HEK293 (cell line): ENCODE data around the gene NT5DC2.

Experiments
- CTCF ChIA-PET: fragments of 350-600 bp; formaldehyde crosslinking; extraction: SDS; loops from one replicate; lab custom pipeline; 2021; ENCODE audit warnings: antibody characterized with exemption; lab: Yijun Ruan, JAX
- POLR2A ChIA-PET: fragments of 300-600 bp; formaldehyde crosslinking; extraction: SDS; loops from one replicate; lab custom pipeline; 2020; ENCODE audit warnings: antibody characterized with exemption, inconsistent platforms; lab: Yijun Ruan, JAX
- H3K27ac ChIP-seq: fragments of 200-500 bp; sonication (Bioruptor generic); 2 replicates; pipeline ENCODE4 v1.5.1; 2014; ENCODE audit warnings: low read depth, low read length, control low read depth, inconsistent platforms; ENCODE audit errors: extremely low read depth
- H3K36me3 ChIP-seq, 2 experiments: fragments of 200-500 bp in 1 of 2; sonication (Bioruptor generic) in 1 of 2; 1 replicate in 1 of 2; 2 replicates in 1 of 2; pipeline ENCODE4 v1.5.1; 2014 to 2017; ENCODE audit warnings: inconsistent platforms in 2 of 2, low read length in 2 of 2; ENCODE audit not compliant: control insufficient read depth in 2 of 2, insufficient read depth in 1 of 2
- H3K4me1 ChIP-seq: fragments of 200-500 bp; sonication (Bioruptor generic); 2 replicates; pipeline ENCODE4 v1.5.1; 2014; ENCODE audit warnings: mild to moderate bottlenecking, low read length, inconsistent platforms; ENCODE audit not compliant: control insufficient read depth, insufficient read depth
- H3K4me3 ChIP-seq: 2 replicates; pipeline ENCODE4 v1.5.1; 2011; ENCODE audit warnings: low read depth, mild to moderate bottlenecking, control low read depth, low read length, moderate library complexity
- H3K9me3 ChIP-seq: fragments of 200-500 bp; sonication (Bioruptor generic); 2 replicates; pipeline ENCODE4 v1.5.1; 2014; ENCODE audit warnings: low read depth, low read length, inconsistent platforms; ENCODE audit not compliant: control insufficient read depth, insufficient read depth
- GLIS1 ChIP-seq: fragments of 450-650 bp; formaldehyde crosslinking; IDR thresholded peaks from 2 replicates; pipeline ENCODE4 v1.5.1; 2016; ENCODE audit warnings: missing biosample characterization, missing genetic modification characterization
- IKZF3 ChIP-seq: fragments of 450-650 bp; IDR thresholded peaks from 2 replicates; pipeline ENCODE4 v1.5.0; 2018; ENCODE audit warnings: missing biosample characterization, mild to moderate bottlenecking, missing genetic modification characterization, moderate library complexity
- KLF16 ChIP-seq: fragments of 450-650 bp; formaldehyde crosslinking; IDR thresholded peaks from 2 replicates; pipeline ENCODE4 v1.5.1; 2017; ENCODE audit warnings: missing biosample characterization, missing genetic modification characterization
- KLF9 ChIP-seq: fragments of 450-650 bp; formaldehyde crosslinking; IDR thresholded peaks from 2 replicates; pipeline ENCODE4 v1.5.1; 2016; ENCODE audit warnings: missing biosample characterization, missing genetic modification characterization, low read depth
- PRDM1 ChIP-seq: fragments of 450-650 bp; formaldehyde crosslinking; IDR thresholded peaks from 2 replicates; pipeline ENCODE4; 2016; ENCODE audit warnings: missing biosample characterization, missing genetic modification characterization
- SCRT1 ChIP-seq: fragments of 450-650 bp; formaldehyde crosslinking; IDR thresholded peaks from 2 replicates; pipeline ENCODE4 v1.5.1; 2016; ENCODE audit warnings: missing biosample characterization, missing genetic modification characterization, borderline replicate concordance
- SCRT2 ChIP-seq: fragments of 450-650 bp; formaldehyde crosslinking; IDR thresholded peaks from 2 replicates; pipeline ENCODE4 v1.5.1; 2016; ENCODE audit warnings: missing biosample characterization, missing genetic modification characterization
- YY2 ChIP-seq: fragments of 450-650 bp; formaldehyde crosslinking; IDR thresholded peaks from 2 replicates; pipeline ENCODE4 v1.5.1; 2016; ENCODE audit warnings: missing biosample characterization, missing genetic modification characterization
- ZBTB20 ChIP-seq: fragments of 450-650 bp; formaldehyde crosslinking; IDR thresholded peaks from 2 replicates; pipeline ENCODE4 v1.5.1; 2016; ENCODE audit warnings: missing biosample characterization, missing genetic modification characterization
- ZEB2 ChIP-seq: fragments of 450-650 bp; formaldehyde crosslinking; IDR thresholded peaks from 2 replicates; pipeline ENCODE4 v1.5.1; 2016; ENCODE audit warnings: missing biosample characterization, missing genetic modification characterization
- ZFP37 ChIP-seq: fragments of 450-650 bp; formaldehyde crosslinking; IDR thresholded peaks from 2 replicates; pipeline ENCODE4 v1.5.1; 2016; ENCODE audit warnings: missing biosample characterization, missing genetic modification characterization
- ZNF132 ChIP-seq: fragments of 450-650 bp; formaldehyde crosslinking; IDR thresholded peaks from 2 replicates; pipeline ENCODE4 v1.5.1; 2017; ENCODE audit warnings: missing biosample characterization, missing genetic modification characterization, borderline replicate concordance
- ZNF621 ChIP-seq: fragments of 450-650 bp; formaldehyde crosslinking; IDR thresholded peaks from 2 replicates; pipeline ENCODE4 v1.5.1; 2017; ENCODE audit warnings: missing biosample characterization, missing genetic modification characterization
- ZNF76 ChIP-seq: fragments of 450-650 bp; formaldehyde crosslinking; IDR thresholded peaks from 2 replicates; pipeline ENCODE4; 2016; ENCODE audit warnings: low read depth, missing biosample characterization, missing genetic modification characterization, borderline replicate concordance
- ZXDB ChIP-seq: fragments of 450-650 bp; formaldehyde crosslinking; IDR thresholded peaks from 2 replicates; pipeline ENCODE4 v1.5.1; 2016; ENCODE audit warnings: missing biosample characterization, missing genetic modification characterization
- TF ChIP-seq, protein P1 (sequence below): fragments of 450-650 bp; formaldehyde crosslinking; IDR thresholded peaks from 2 replicates; pipeline ENCODE4 v1.5.1; 2016; ENCODE audit warnings: missing biosample characterization, missing genetic modification characterization
- TF ChIP-seq, protein P2 (sequence below): fragments of 450-650 bp; formaldehyde crosslinking; IDR thresholded peaks from 2 replicates; pipeline ENCODE4 v1.5.1; 2016; ENCODE audit warnings: missing biosample characterization, missing genetic modification characterization
- TF ChIP-seq, protein P3 (sequence below): fragments of 450-650 bp; formaldehyde crosslinking; IDR thresholded peaks from 2 replicates; pipeline ENCODE4 v1.5.1; 2016; ENCODE audit warnings: missing biosample characterization, missing genetic modification characterization
- TF ChIP-seq, protein P4 (sequence below): fragments of 450-650 bp; formaldehyde crosslinking; IDR thresholded peaks from 2 replicates; pipeline ENCODE4 v1.5.1; 2016; ENCODE audit warnings: missing biosample characterization, missing genetic modification characterization

NT5DC2 gene

DNA sequence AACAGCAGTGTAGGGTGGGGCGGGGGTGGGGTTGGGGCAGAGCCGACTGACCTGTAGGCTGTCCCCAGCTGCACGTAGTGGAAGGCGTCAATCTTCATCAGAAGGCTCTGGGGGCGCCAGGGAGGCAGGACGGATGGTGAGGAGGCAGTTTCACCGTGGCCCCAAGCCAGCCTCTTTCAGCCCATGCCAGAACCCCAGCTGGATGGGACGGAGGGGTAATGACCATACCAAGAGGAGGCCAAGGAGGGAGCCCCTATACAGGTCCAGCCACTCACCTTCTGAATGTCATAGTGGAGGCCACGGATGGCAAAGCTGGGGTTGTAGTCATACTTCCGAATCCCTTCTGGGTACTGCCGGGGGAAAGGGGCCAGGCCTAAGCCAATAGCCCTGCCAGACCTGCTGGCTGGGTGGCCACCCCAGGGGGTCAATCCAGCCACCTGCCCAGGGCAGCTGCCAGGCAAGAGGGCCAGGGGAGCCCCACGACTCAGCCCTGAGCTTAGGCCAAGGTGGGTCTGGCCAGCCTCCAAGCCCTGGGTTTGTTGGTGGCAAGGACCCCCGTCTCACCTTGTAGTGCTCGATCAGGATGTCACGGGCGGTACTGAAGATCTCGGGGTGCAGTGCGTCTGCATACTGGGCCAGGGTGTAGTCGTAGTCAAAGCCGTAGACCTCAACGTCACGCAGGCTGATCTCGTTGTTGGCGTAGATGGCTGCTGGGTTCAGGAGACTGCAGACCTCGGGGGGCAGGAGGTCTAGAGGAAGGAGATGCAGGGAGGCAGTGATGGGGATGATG is 4.9 kb downstream of the NT5DC2 start:
- no peaks in the 10 kb centered on the region for H3K9me3 ChIP-seq
- TF ChIP-seq, protein P1, sequence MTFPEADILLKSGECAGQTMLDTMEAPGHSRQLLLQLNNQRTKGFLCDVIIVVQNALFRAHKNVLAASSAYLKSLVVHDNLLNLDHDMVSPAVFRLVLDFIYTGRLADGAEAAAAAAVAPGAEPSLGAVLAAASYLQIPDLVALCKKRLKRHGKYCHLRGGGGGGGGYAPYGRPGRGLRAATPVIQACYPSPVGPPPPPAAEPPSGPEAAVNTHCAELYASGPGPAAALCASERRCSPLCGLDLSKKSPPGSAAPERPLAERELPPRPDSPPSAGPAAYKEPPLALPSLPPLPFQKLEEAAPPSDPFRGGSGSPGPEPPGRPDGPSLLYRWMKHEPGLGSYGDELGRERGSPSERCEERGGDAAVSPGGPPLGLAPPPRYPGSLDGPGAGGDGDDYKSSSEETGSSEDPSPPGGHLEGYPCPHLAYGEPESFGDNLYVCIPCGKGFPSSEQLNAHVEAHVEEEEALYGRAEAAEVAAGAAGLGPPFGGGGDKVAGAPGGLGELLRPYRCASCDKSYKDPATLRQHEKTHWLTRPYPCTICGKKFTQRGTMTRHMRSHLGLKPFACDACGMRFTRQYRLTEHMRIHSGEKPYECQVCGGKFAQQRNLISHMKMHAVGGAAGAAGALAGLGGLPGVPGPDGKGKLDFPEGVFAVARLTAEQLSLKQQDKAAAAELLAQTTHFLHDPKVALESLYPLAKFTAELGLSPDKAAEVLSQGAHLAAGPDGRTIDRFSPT, result no peak
- TF ChIP-seq GLIS1 (tag by site-specific recombination), result peak; percentile 42
- CTCF ChIA-PET, result no interaction called here
- H3K4me3 ChIP-seq, result no peak overlapping the region
- no peak overlapping the region for H3K27ac ChIP-seq
- H3K36me3 ChIP-seq, result peaks cover 0 to 80% of the 10 kb centered on the region in 2 experiments; a peak in 1 of 3 replicates
- POLR2A ChIA-PET, result no interaction called here
- H3K4me1 ChIP-seq, result peaks cover 4% of the 10 kb centered on the region; the same call in 1 of the 2 replicates

DNA sequence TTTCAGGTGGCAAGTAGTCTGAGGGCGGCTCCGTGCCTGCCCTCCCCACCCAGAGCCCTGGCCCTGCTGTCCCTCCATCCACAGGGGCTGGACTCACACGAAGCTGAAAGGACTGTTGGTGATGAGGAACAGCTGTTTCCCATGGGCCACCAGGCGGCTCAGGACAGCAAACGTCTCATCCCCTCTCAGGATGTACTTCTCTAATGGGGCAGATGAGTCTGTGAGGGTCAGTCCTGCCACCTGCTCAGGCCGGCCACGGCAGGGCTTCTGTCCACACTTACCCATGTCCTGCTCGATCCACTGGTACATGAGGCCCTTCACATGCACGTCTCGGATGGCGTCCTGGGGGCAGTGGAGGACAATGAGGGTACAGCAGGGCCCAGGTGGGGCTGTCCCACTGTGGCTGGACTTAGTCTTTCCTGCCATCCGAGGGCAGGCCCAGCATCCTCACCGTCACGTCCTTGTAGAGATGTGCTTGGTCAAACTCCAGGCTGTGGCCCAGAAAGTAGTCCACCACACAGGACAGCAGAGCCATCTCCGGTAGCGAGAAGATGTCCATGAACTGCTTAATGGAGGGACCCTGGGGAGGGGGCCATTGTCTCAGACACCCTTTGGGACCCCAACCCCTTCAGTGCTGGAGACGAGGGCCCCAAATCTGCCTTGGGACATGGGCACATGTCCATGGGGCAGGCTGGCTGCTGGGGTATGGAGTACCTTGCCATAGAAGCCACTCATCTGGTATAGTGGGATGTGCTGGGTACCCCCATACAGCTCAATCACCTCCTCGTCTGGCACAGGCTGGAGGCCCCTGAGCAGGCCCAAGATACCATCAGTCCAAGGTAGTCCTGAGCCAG is 5.7 kb downstream of the NT5DC2 start:
- Histone ChIP-seq H3K36me3 (peaks cover 0 to 85% of the 10 kb centered on the region in 2 experiments; a peak in 1 of 3 replicates), H3K27ac (no peak overlapping the region), H3K4me1 (peaks cover 4% of the 10 kb centered on the region; the same call in 1 of the 2 replicates), H3K9me3 (no peaks in the 10 kb centered on the region), H3K4me3 (no peak overlapping the region)
- ChIA-PET POLR2A (no interaction called here), CTCF (no interaction called here)
- no peak for TF ChIP-seq SCRT1 (tag by site-specific recombination)
- TF ChIP-seq IKZF3 (tag by site-specific recombination), result no peak
- TF ChIP-seq ZBTB20 (tag by site-specific recombination), result no peak
- TF ChIP-seq ZXDB, result no peak

DNA sequence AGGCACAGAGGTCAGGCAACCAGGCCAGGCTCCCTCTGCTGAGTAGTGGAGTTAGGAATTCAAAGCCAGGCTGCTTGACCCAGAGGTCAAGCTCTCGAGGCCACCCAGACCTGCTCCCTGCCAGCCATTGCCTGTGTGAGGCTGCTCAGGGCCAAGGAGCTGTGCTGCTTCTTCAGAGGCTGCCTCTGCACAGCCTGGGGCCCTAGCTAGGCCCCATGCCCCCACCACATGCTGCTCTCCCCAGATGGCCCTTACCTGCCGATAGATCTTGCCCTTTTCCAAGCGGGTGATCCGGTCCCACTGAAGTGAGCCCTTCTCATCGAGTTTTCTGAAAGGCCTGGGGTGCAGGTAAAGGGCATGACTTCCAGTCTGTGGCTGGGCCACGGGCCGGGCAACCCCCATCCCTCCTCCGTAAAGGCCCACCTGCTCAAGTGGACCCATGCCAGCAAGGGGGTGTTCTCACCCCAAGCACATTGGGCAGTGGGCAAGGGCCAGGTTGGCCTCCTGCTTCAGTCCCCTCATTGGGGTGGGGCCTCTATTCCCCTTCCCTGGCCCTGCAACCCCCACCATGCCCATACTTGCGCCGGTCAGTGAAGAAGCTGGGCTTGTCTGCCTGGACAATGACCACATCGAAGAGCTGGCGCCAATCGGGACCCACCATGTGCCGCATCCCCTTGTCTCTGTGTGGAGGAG is 6.5 kb downstream of the NT5DC2 start:
- POLR2A ChIA-PET, result interaction anchor here (0.6 to 1.7 kb wide), 3 partner anchors 9 to 288 kb away, joined by 3 to 5 read pairs (median 5); partner anchors contain the start of gene UQCC5
- Histone ChIP-seq H3K27ac (no peak overlapping the region), H3K4me3 (no peak overlapping the region), H3K36me3 (peaks cover 0 to 85% of the 10 kb centered on the region in 2 experiments; a peak in 1 of 3 replicates), H3K4me1 (peaks cover 2% of the 10 kb centered on the region; the same call in 1 of the 2 replicates), H3K9me3 (no peaks in the 10 kb centered on the region)
- CTCF ChIA-PET, result interaction anchor here (0.8 to 1.2 kb wide), 2 partner anchors 77 to 115 kb away, joined by 3 to 6 read pairs; no protein-coding TSS in a partner anchor
- TF ChIP-seq ZNF132 (tag by site-specific recombination) (no peak), SCRT2 (tag by site-specific recombination) (no peak), ZEB2 (tag by site-specific recombination) (no peak), ZFP37 (no peak), KLF16 (tag by site-specific recombination) (no peak), ZNF621 (no peak), YY2 (no peak), ZNF76 (tag by site-specific recombination) (no peak), PRDM1 (tag by site-specific recombination) (no peak), KLF9 (tag by site-specific recombination) (no peak)
- TF ChIP-seq, protein P2, sequence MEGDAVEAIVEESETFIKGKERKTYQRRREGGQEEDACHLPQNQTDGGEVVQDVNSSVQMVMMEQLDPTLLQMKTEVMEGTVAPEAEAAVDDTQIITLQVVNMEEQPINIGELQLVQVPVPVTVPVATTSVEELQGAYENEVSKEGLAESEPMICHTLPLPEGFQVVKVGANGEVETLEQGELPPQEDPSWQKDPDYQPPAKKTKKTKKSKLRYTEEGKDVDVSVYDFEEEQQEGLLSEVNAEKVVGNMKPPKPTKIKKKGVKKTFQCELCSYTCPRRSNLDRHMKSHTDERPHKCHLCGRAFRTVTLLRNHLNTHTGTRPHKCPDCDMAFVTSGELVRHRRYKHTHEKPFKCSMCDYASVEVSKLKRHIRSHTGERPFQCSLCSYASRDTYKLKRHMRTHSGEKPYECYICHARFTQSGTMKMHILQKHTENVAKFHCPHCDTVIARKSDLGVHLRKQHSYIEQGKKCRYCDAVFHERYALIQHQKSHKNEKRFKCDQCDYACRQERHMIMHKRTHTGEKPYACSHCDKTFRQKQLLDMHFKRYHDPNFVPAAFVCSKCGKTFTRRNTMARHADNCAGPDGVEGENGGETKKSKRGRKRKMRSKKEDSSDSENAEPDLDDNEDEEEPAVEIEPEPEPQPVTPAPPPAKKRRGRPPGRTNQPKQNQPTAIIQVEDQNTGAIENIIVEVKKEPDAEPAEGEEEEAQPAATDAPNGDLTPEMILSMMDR, result no peak
- TF ChIP-seq, protein P3, sequence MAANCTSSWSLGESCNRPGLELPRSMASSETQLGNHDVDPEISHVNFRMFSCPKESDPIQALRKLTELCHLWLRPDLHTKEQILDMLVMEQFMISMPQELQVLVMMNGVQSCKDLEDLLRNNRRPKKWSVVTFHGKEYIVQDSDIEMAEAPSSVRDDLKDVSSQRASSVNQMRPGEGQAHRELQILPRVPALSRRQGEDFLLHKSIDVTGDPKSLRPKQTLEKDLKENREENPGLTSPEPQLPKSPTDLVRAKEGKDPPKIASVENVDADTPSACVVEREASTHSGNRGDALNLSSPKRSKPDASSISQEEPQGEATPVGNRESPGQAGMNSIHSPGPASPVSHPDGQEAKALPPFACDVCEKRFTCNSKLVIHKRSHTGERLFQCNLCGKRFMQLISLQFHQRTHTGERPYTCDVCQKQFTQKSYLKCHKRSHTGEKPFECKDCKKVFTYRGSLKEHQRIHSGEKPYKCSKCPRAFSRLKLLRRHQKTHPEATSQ (tag by site-specific recombination), result no peak
- TF ChIP-seq, protein P4, sequence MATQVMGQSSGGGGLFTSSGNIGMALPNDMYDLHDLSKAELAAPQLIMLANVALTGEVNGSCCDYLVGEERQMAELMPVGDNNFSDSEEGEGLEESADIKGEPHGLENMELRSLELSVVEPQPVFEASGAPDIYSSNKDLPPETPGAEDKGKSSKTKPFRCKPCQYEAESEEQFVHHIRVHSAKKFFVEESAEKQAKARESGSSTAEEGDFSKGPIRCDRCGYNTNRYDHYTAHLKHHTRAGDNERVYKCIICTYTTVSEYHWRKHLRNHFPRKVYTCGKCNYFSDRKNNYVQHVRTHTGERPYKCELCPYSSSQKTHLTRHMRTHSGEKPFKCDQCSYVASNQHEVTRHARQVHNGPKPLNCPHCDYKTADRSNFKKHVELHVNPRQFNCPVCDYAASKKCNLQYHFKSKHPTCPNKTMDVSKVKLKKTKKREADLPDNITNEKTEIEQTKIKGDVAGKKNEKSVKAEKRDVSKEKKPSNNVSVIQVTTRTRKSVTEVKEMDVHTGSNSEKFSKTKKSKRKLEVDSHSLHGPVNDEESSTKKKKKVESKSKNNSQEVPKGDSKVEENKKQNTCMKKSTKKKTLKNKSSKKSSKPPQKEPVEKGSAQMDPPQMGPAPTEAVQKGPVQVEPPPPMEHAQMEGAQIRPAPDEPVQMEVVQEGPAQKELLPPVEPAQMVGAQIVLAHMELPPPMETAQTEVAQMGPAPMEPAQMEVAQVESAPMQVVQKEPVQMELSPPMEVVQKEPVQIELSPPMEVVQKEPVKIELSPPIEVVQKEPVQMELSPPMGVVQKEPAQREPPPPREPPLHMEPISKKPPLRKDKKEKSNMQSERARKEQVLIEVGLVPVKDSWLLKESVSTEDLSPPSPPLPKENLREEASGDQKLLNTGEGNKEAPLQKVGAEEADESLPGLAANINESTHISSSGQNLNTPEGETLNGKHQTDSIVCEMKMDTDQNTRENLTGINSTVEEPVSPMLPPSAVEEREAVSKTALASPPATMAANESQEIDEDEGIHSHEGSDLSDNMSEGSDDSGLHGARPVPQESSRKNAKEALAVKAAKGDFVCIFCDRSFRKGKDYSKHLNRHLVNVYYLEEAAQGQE (tag by site-specific recombination), result no peak
